Parathyroid adenoma (tissue), 2 donors: ENCODE data around the gene GALNT17.

Source experiments
- H2AFZ ChIP-seq: fragments of 300-600 bp; sonication (generic); one replicate; pipeline ENCODE4 v1.7.0; 2017; ENCODE audit warnings: antibody characterized with exemption, mild to moderate bottlenecking
- H3K27ac ChIP-seq: fragments of 300-600 bp; sonication (generic); one replicate; pipeline ENCODE4 v1.7.0; 2017
- H3K27me3 ChIP-seq: fragments of 300-600 bp; sonication (generic); one replicate; pipeline ENCODE4 v1.7.0; 2017; ENCODE audit warnings: low read length; ENCODE audit not compliant: control insufficient read depth, insufficient read depth
- H3K36me3 ChIP-seq: fragments of 300-600 bp; sonication (generic); one replicate; pipeline ENCODE4 v1.7.0; 2017; ENCODE audit warnings: low read length; ENCODE audit not compliant: control insufficient read depth, insufficient read depth
- H3K4me1 ChIP-seq: fragments of 300-600 bp; sonication (generic); one replicate; pipeline ENCODE4 v1.7.0; 2017; ENCODE audit warnings: control low read depth
- H3K4me2 ChIP-seq: fragments of 300-600 bp; sonication (generic); one replicate; pipeline ENCODE4 v1.7.0; 2017; ENCODE audit warnings: low read length
- H3K4me3 ChIP-seq: fragments of 300-600 bp; sonication (generic); one replicate; pipeline ENCODE4 v1.7.0; 2017; ENCODE audit warnings: low read depth, low read length
- H3K79me2 ChIP-seq: fragments of 300-600 bp; sonication (generic); one replicate; pipeline ENCODE4 v1.7.0; 2017; ENCODE audit warnings: control low read depth
- H3K9ac ChIP-seq: fragments of 300-600 bp; sonication (generic); one replicate; pipeline ENCODE4 v1.7.0; 2017; ENCODE audit warnings: mild to moderate bottlenecking
- H3K9me3 ChIP-seq: fragments of 300-600 bp; sonication (generic); one replicate; pipeline ENCODE4 v1.7.0; 2017; ENCODE audit warnings: low read length; ENCODE audit not compliant: control insufficient read depth
- CTCF ChIP-seq: fragments of 300-600 bp; sonication (generic); IDR thresholded peaks from one replicate; pipeline ENCODE4 v1.7.0; 2017; ENCODE audit warnings: antibody characterized with exemption, mild to moderate bottlenecking
- donor health status: primary hyperparathyroidism.

Gene GALNT17

DNA sequence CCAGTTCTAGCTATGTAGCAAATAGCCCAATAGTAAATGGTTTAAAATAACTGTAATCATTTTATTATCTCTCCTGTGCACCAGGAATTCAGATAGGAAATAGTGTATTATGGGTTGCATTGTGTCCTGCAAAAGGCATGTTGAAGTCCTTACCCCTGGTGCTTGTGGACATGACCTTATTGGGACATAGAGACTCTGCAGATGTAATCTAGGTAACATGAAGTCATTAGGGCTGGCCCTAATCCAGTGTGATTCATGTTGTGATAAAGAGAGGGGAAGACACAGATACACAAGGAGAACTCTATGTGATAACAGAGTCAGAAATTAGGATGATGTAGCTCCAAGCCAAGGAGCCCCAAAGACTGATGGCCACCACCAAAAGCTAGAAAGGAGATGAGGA lies 462.8 kb downstream of the GALNT17 start:
- Histone ChIP-seq H2AFZ (no peak overlapping the region), H3K9ac (no peak overlapping the region), H3K36me3 (no peaks in the 10 kb centered on the region), H3K27ac (no peak overlapping the region), H3K4me2 (no peak overlapping the region), H3K4me1 (no peaks in the 10 kb centered on the region), H3K27me3 (no peaks in the 10 kb centered on the region), H3K79me2 (no peaks in the 10 kb centered on the region), H3K9me3 (no peaks in the 10 kb centered on the region), H3K4me3 (no peak overlapping the region)
- no peak for TF ChIP-seq CTCF

GRCh38 chr7:71595176-71595575 lies 463.2 kb downstream of the GALNT17 start:
- Histone ChIP-seq H3K36me3 (no peaks in the 10 kb centered on the region), H3K27ac (no peak overlapping the region), H3K4me3 (no peak overlapping the region), H3K4me2 (no peak overlapping the region), H3K9ac (no peak overlapping the region), H3K79me2 (no peaks in the 10 kb centered on the region), H3K4me1 (no peaks in the 10 kb centered on the region), H3K9me3 (no peaks in the 10 kb centered on the region), H3K27me3 (no peaks in the 10 kb centered on the region), H2AFZ (no peak overlapping the region)
- TF ChIP-seq CTCF = no peak

DNA sequence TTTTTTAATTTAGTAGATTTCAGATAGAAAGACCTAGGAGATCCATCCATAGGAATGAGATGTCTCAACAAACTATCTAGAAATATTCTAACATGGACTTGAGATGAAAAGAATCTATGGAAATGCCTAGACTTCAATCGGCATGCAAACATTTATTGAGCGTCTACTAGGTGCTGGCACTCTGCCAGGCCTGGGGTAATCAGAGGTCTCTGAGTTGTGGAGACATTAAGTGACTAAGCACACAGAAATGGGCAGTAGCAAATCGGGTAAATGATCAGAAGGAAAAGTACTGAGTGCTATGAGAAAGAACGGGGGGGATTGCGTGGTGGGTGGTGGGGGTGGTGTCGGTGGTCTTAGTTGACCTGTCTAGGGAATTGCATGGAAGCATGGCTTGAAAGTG lies 466.6 kb downstream of the GALNT17 start:
- no peak for TF ChIP-seq CTCF
- H2AFZ ChIP-seq = no peak overlapping the region
- no peak overlapping the region for H3K4me2 ChIP-seq
- no peaks in the 10 kb centered on the region for H3K4me1 ChIP-seq
- no peaks in the 10 kb centered on the region for H3K27me3 ChIP-seq
- no peaks in the 10 kb centered on the region for H3K9me3 ChIP-seq
- H3K79me2 ChIP-seq = no peaks in the 10 kb centered on the region
- no peak overlapping the region for H3K4me3 ChIP-seq
- no peaks in the 10 kb centered on the region for H3K36me3 ChIP-seq
- H3K9ac ChIP-seq = no peak overlapping the region
- H3K27ac ChIP-seq = no peak overlapping the region

DNA sequence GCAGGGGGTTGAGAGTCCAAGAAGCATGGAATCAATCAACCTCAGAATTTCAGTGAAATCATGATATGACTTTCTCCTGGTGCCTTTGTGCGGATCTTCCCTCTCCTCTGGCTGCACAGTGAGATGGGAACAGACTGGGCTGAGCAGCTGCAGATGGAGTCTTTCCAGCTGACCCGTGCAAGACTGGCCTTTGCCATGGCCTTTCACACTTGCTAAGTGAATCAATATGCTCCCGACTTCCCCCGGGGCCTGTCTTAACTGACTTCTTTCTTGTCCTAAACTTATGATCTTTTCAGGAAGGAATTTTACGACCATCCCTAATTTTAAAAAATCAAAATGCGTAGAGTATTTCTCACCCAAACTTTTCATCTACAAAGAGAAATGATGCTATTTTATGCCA lies 469.9 kb downstream of the GALNT17 start:
- H3K27me3 ChIP-seq = no peaks in the 10 kb centered on the region
- no peak overlapping the region for H2AFZ ChIP-seq
- no peak overlapping the region for H3K9ac ChIP-seq
- no peaks in the 10 kb centered on the region for H3K79me2 ChIP-seq
- H3K4me3 ChIP-seq = no peak overlapping the region
- no peak for TF ChIP-seq CTCF
- H3K4me1 ChIP-seq = no peaks in the 10 kb centered on the region
- no peak overlapping the region for H3K27ac ChIP-seq
- no peaks in the 10 kb centered on the region for H3K36me3 ChIP-seq
- H3K9me3 ChIP-seq = no peaks in the 10 kb centered on the region
- no peak overlapping the region for H3K4me2 ChIP-seq

- H3K4me3 ChIP-seq = no peak overlapping the region
- H2AFZ ChIP-seq = no peak overlapping the region
- H3K36me3 ChIP-seq = no peaks in the 10 kb centered on the region
- no peaks in the 10 kb centered on the region for H3K9me3 ChIP-seq
- no peak for TF ChIP-seq CTCF
- no peak overlapping the region for H3K4me2 ChIP-seq
- H3K9ac ChIP-seq = no peak overlapping the region
- no peaks in the 10 kb centered on the region for H3K79me2 ChIP-seq
- no peak overlapping the region for H3K27ac ChIP-seq
- H3K4me1 ChIP-seq = no peaks in the 10 kb centered on the region
- H3K27me3 ChIP-seq = no peaks in the 10 kb centered on the region
Observed at GRCh38 chr7:71604818-71605414, 473.0 kb downstream of the GALNT17 start.
